ENCODE results near the gene PRPF38A.

The PRPF38A gene

DNA sequence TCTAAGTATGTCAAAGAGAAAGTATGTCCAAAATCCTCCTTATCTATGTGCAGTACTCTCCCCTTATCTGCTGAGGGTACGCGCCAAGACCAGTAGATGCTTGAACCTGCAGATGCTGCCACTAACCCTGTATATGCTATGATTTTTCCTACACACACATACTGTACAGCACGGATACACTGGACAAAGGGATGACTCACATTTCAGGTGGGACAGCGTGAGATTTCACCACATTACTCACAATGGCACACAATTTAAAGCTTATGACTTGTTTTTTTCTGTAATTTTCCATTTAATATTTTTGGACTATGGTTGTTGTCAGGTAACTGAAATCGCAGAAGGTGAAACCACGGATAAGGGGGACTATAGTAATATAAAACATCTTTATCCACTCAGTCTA lies 4.3 kb upstream of the PRPF38A start:
- no peak for DNase-seq (ENCODE audit: insufficient read length, low spot score)
- FAIRE-seq = no peak
- TF ChIP-seq CTCF (IDR thresholded peaks at IDR 0.05; ENCODE audit: insufficient read depth, missing control alignments) = no peak

DNA sequence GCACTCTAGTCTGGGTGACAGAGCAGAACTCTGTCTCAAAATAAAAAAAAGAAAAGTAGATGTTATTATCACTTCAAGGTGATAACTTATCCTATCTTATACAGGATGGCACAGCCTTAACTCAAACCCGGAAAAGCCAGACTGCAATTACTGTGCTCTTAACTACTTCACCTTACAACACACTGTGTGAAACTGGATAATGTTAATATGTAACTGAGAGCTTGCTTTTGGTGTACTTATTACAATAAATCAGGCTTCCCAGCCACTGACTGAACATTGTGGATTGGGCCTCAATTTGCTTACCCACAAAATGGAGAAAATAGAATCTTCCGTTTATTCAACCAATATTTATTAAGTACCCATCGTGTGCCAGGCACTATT lies 1.6 kb upstream of the PRPF38A start:
- no peak for TF ChIP-seq CTCF (IDR thresholded peaks at IDR 0.05; ENCODE audit: insufficient read depth, missing control alignments)
- FAIRE-seq = no peak

DNA sequence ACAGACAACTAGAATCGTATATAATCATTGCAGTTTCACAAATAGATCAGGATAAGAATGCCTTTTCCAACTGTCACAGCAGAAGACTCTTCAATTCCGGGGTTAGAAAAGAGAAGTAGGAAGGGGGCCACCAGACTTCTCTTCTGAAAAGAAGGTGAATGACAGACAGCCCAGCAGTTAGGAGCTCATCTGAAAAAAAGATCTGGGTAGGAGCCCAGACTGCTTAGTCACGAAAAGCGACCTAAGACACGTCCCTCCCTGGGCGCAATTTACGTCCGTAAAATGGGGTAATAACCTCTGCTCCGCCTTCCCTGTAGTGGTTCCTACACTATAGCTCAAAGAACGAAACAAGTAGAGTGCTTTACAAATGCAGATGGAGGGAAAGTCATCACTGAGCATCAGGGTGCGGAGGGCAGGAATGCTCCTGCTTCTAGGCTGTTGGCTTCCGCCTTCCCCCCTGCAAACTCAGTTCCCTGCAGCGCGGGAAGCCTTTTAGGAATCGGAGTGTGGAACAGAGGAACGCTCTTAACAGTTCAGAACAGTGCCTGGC lies 761 bp upstream of the PRPF38A start:
- DNase-seq (ENCODE audit: insufficient read length, low spot score) (no peak), FAIRE-seq (no peak)
- TF ChIP-seq CTCF (IDR thresholded peaks at IDR 0.05; ENCODE audit: insufficient read depth, missing control alignments) = no peak

More for the DNA sequence above, 1.6 kb upstream of the PRPF38A start:
- DNase-seq (ENCODE audit: insufficient read length, low spot score) = no peak

DNA sequence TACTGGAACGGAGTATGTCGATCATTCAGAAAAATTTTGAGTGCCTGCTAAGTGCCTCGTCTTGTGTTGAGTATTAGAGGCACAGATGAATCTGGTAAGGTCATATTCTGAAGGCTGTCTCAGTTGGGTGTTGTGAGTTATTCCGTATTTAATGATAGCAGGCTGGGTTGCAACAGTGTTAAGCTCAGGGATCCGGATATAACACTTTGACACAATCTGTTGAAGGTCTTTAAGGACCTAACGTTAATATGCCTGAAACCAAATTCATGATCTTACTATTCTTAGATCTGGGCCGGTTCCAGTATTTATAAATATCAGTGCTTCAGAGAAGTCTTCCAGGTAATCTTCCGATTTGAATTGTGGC lies 555 bp downstream of the PRPF38A start:
- no peak for DNase-seq (ENCODE audit: insufficient read length, low spot score)
- TF ChIP-seq CTCF (IDR thresholded peaks at IDR 0.05; ENCODE audit: insufficient read depth, missing control alignments) = no peak
- FAIRE-seq = no peak

GRCh38 chr1:52413410-52413989 lies 9.1 kb downstream of the PRPF38A start:
- DNase-seq (ENCODE audit: insufficient read length, low spot score) (no peak), FAIRE-seq (no peak)
- TF ChIP-seq CTCF (IDR thresholded peaks at IDR 0.05; ENCODE audit: insufficient read depth, missing control alignments) = no peak

- FAIRE-seq (no peak), DNase-seq (ENCODE audit: insufficient read length, low spot score) (no peak)
- no peak for TF ChIP-seq CTCF (IDR thresholded peaks at IDR 0.05; ENCODE audit: insufficient read depth, missing control alignments)
These were observed 10.5 kb downstream of the PRPF38A start for GRCh38 chr1:52414942-52415341.

- FAIRE-seq (no peak), DNase-seq (ENCODE audit: insufficient read length, low spot score) (no peak)
- TF ChIP-seq CTCF (IDR thresholded peaks at IDR 0.05; ENCODE audit: insufficient read depth, missing control alignments) = no peak
These were observed 12.4 kb downstream of the PRPF38A start for GRCh38 chr1:52416811-52417210.

All from D721Med (cell line).